ENCODE results near the gene CR1L.
"Not testable (repeated sequence)": the region's sequence is repeated elsewhere in the genome, so short reads cannot be mapped to it uniquely, and the experiment has no call there.

CR1L gene

GRCh38 chr1:207770514-207770913 lies 125.6 kb downstream of the CR1L start:
- in situ Hi-C loops (cut with MboI; ENCODE audit: low sequenced_read_pairs): not testable (repeated sequence)
